ENCODE data around the gene ZNF554.

ZNF554 gene

GRCh38 chr19:2822846-2823245 is 3.2 kb downstream of the ZNF554 start:
- Mint-ChIP-seq H3K4me1 (peaks cover 5% of the 10 kb centered on the region), H3K4me3 (no peak overlapping the region), H3K9me3 (peaks cover 4% of the 10 kb centered on the region), H3K27ac (no peak overlapping the region), H3K27me3 (no peaks in the 10 kb centered on the region), H3K36me3 (ENCODE audit: low read depth) (peaks cover 16% of the 10 kb centered on the region)
- no peak for ATAC-seq
- no peak for DNase-seq

GRCh38 chr19:2823646-2824045 is 4.0 kb downstream of the ZNF554 start:
- no peak for DNase-seq
- Mint-ChIP-seq H3K27me3 (no peaks in the 10 kb centered on the region), H3K27ac (no peak overlapping the region), H3K4me1 (peaks cover 5% of the 10 kb centered on the region), H3K4me3 (no peak overlapping the region), H3K9me3 (peaks cover 10% of the 10 kb centered on the region), H3K36me3 (ENCODE audit: low read depth) (peaks cover 24% of the 10 kb centered on the region)
- ATAC-seq = no peak

GRCh38 chr19:2824129-2824528 is 4.5 kb downstream of the ZNF554 start:
- ATAC-seq (no peak), DNase-seq (no peak)
- H3K4me3 Mint-ChIP-seq = no peak overlapping the region
- peaks cover 5% of the 10 kb centered on the region for H3K4me1 Mint-ChIP-seq
- no peak overlapping the region for H3K27ac Mint-ChIP-seq
- H3K9me3 Mint-ChIP-seq = peaks cover 11% of the 10 kb centered on the region
- no peaks in the 10 kb centered on the region for H3K27me3 Mint-ChIP-seq
- peaks cover 28% of the 10 kb centered on the region for H3K36me3 Mint-ChIP-seq (ENCODE audit: low read depth)

GRCh38 chr19:2827022-2827421 is 7.4 kb downstream of the ZNF554 start:
- DNase-seq = no peak
- Mint-ChIP-seq H3K4me3 (no peak overlapping the region), H3K27ac (no peak overlapping the region), H3K36me3 (ENCODE audit: low read depth) (peaks cover 40% of the 10 kb centered on the region), H3K9me3 (peaks cover 16% of the 10 kb centered on the region), H3K4me1 (peaks cover 2% of the 10 kb centered on the region), H3K27me3 (no peaks in the 10 kb centered on the region)
- ATAC-seq = no peak

GRCh38 chr19:2827840-2828489 is 8.3 kb downstream of the ZNF554 start:
- Mint-ChIP-seq H3K9me3 (peaks cover 19% of the 10 kb centered on the region), H3K4me1 (peaks cover 2% of the 10 kb centered on the region), H3K4me3 (no peak overlapping the region), H3K27ac (no peak overlapping the region), H3K36me3 (ENCODE audit: low read depth) (peaks cover 49% of the 10 kb centered on the region), H3K27me3 (no peaks in the 10 kb centered on the region)
- no peak for ATAC-seq
- no peak for DNase-seq

GRCh38 chr19:2834294-2834871 is 14.7 kb downstream of the ZNF554 start:
- DNase-seq = no peak
- ATAC-seq = no peak
- peaks cover 56% of the 10 kb centered on the region for H3K36me3 Mint-ChIP-seq (ENCODE audit: low read depth)
- peaks cover 40% of the 10 kb centered on the region for H3K9me3 Mint-ChIP-seq
- no peak overlapping the region for H3K27ac Mint-ChIP-seq
- no peaks in the 10 kb centered on the region for H3K27me3 Mint-ChIP-seq
- no peaks in the 10 kb centered on the region for H3K4me1 Mint-ChIP-seq
- H3K4me3 Mint-ChIP-seq = no peak overlapping the region

- peaks cover 36% of the 10 kb centered on the region for H3K9me3 Mint-ChIP-seq
- DNase-seq = no peak
- no peak overlapping the region for H3K27ac Mint-ChIP-seq
- H3K27me3 Mint-ChIP-seq = no peaks in the 10 kb centered on the region
- H3K4me3 Mint-ChIP-seq = no peak overlapping the region
- peaks cover 42% of the 10 kb centered on the region for H3K36me3 Mint-ChIP-seq (ENCODE audit: low read depth)
- H3K4me1 Mint-ChIP-seq = peaks cover 8% of the 10 kb centered on the region
- no peak for ATAC-seq
These were observed 17.8 kb downstream of the ZNF554 start for GRCh38 chr19:2837430-2837829.

- Mint-ChIP-seq H3K4me3 (peak within 1 kb of the TSS; percentile 80), H3K27me3 (no peaks in the 10 kb centered on the region), H3K27ac (peak within 1 kb of the TSS; percentile 69), H3K9me3 (peaks cover 13% of the 10 kb centered on the region), H3K36me3 (ENCODE audit: low read depth) (peaks cover 16% of the 10 kb centered on the region), H3K4me1 (peaks cover 19% of the 10 kb centered on the region)
- ATAC-seq (peak; percentile 99), DNase-seq (peak; percentile 96)
These were observed 21.4 kb downstream of the ZNF554 start, which contains the start of gene ZNF555 for GRCh38 chr19:2840794-2841791. Gene ZNF555, plus strand, starts transcription at chr19:2841475. Its CDS starts 98 bp downstream, at chr19:2841573.

GRCh38 chr19:2841855-2842574 is 22.3 kb downstream of the ZNF554 start:
- peaks cover 4% of the 10 kb centered on the region for H3K9me3 Mint-ChIP-seq
- H3K36me3 Mint-ChIP-seq (ENCODE audit: low read depth) = peaks cover 10% of the 10 kb centered on the region
- no peak for DNase-seq
- peaks cover 19% of the 10 kb centered on the region for H3K4me1 Mint-ChIP-seq
- H3K27me3 Mint-ChIP-seq = no peaks in the 10 kb centered on the region
- no peak for ATAC-seq
- H3K27ac Mint-ChIP-seq = no peak overlapping the region
- peak overlapping the region; percentile 71 for H3K4me3 Mint-ChIP-seq

- H3K27me3 Mint-ChIP-seq = no peaks in the 10 kb centered on the region
- H3K4me3 Mint-ChIP-seq = no peak overlapping the region
- ATAC-seq = no peak
- DNase-seq = no peak
- H3K36me3 Mint-ChIP-seq (ENCODE audit: low read depth) = peaks cover 14% of the 10 kb centered on the region
- peaks cover 24% of the 10 kb centered on the region for H3K4me1 Mint-ChIP-seq
- peaks cover 5% of the 10 kb centered on the region for H3K9me3 Mint-ChIP-seq
- no peak overlapping the region for H3K27ac Mint-ChIP-seq
These were observed 25.4 kb downstream of the ZNF554 start for GRCh38 chr19:2845107-2845506.

- no peak for ATAC-seq
- no peak for DNase-seq
- Mint-ChIP-seq H3K4me1 (peaks cover 27% of the 10 kb centered on the region), H3K27me3 (no peaks in the 10 kb centered on the region), H3K9me3 (peaks cover 14% of the 10 kb centered on the region), H3K36me3 (ENCODE audit: low read depth) (peaks cover 24% of the 10 kb centered on the region), H3K4me3 (no peak overlapping the region), H3K27ac (no peak overlapping the region)
These were observed 26.7 kb downstream of the ZNF554 start for GRCh38 chr19:2846180-2846894.

- Mint-ChIP-seq H3K27me3 (no peaks in the 10 kb centered on the region), H3K4me1 (peaks cover 22% of the 10 kb centered on the region), H3K36me3 (ENCODE audit: low read depth) (peaks cover 36% of the 10 kb centered on the region), H3K9me3 (peaks cover 23% of the 10 kb centered on the region), H3K27ac (no peak overlapping the region), H3K4me3 (no peak overlapping the region)
- ATAC-seq = no peak
- DNase-seq = no peak
These were observed 27.8 kb downstream of the ZNF554 start for GRCh38 chr19:2847507-2847906.

GRCh38 chr19:2848616-2849015 is 28.9 kb downstream of the ZNF554 start:
- Mint-ChIP-seq H3K27me3 (no peaks in the 10 kb centered on the region), H3K4me1 (peaks cover 14% of the 10 kb centered on the region), H3K9me3 (peaks cover 33% of the 10 kb centered on the region), H3K36me3 (ENCODE audit: low read depth) (peaks cover 47% of the 10 kb centered on the region), H3K27ac (no peak overlapping the region), H3K4me3 (no peak overlapping the region)
- DNase-seq (no peak), ATAC-seq (no peak)

Data from activated naive CD8-positive, alpha-beta T cell treated with anti-CD3 and anti-CD28 coated beads, Interleukin-2, amount 50 U/mL, for 24 hours (primary cell).